Activated CD8-positive, alpha-beta memory T cell treated with anti-CD3 and anti-CD28 coated beads, Interleukin-2, amount 50 U/mL, for 24 hours (primary cell): ENCODE results near the gene GIN1.
"Not testable (repeated sequence)": the region's sequence is repeated elsewhere in the genome, so short reads cannot be mapped to it uniquely, and the experiment has no call there.

Experiments
- DNase-seq: peaks from one replicate; pipeline ENCODE4 v3.0.0-alpha.2; 2020; ENCODE audit errors: extremely low read depth

Gene GIN1, protein sequence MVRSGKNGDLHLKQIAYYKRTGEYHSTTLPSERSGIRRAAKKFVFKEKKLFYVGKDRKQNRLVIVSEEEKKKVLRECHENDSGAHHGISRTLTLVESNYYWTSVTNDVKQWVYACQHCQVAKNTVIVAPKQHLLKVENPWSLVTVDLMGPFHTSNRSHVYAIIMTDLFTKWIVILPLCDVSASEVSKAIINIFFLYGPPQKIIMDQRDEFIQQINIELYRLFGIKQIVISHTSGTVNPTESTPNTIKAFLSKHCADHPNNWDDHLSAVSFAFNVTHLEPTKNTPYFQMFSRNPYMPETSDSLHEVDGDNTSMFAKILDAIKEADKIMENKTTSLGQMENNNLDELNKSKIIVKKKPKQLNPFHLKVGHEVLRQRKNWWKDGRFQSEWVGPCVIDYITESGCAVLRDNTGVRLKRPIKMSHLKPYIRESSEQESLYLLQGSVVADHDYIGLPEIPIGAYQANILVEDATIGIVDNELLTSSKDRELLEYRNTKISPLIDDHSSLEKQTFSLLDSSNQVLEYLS

DNA sequence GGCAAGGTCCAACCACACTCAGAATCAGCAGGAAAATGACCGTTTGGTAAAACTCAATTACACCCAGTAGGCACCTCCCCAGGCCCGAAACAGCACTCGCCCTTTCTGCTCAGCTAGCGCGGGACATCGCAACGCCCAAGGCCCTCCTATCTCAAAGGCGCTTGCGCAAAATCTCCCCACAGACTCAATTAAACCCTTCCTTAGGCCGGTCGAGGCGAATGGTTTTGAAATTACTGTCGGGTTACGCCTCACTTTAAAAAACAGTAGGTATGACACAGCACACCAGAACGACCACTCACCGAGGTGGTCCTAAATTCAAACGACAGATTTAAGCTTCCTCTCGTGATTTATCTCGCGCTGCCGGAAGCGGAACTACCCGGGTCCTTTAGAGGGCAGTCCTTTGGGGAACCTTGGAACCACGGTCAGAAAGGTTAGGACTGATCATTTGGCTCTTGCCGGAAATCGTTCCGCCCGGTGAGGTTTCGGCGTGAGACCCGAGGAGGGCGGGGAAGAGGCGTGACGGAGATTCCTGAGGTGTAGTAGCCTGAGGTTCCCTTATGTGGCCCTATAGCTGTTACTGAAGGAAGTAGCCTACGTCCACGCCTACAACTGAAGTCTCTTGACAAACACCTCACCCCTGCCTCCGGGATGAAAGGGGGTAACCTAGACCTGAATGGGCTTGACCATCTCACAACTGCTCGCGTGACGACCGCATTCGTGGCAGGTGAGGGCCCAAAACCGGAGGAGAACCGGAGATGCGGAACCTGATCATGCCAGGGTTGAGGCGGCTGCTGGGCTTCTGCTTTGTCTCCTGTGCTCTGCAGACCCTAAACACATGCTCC is at the start of gene GIN1, which contains the start of gene PPIP5K2:
Gene GIN1, minus strand, starts transcription at position 374 of the 842 bp plus-strand sequence. CDS start 11,431 bp downstream, outside the sequence.
Gene PPIP5K2, plus strand, starts transcription at position 537 of the 842 bp plus-strand sequence. CDS start 9,289 bp downstream, outside the sequence.
- peak; percentile 96 for DNase-seq

DNA sequence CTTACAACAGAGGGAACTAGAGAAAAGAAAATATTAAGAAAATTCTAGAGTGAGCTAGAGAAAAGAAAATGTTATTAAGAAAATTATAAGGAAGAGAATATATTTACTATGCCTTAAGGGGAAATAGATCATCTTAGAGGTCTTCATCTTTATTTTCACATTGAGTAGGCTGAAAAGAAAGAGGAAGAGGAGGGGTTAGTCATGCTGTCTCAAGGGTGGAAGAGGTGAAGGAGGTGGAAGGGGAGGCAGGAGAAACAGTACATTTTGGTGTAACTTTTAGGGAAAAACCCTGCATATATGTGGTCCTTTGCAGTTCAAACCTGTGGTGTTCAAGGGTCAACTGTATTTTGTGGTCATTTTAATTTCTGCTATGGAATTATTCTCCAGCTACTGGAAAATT is 46.8 kb upstream of the GIN1 start:
- no peak for DNase-seq

DNA sequence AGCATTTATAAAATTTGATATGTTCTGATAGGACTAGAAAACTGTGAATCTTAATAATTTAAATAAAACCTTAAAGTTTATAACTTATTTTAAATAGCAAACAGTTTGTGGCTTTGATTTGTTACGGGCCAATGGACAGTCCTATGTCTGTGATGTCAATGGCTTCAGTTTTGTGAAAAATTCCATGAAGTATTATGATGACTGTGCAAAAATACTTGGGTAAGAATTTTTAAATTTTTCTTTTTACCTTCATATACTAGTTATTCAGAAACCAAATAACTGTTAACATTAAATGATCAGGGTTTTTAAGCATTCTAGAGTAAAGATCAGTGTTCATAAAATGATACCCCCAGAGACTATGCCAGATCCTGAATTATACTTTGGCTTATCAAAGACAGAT is 31.2 kb upstream of the GIN1 start:
- no peak for DNase-seq

DNA sequence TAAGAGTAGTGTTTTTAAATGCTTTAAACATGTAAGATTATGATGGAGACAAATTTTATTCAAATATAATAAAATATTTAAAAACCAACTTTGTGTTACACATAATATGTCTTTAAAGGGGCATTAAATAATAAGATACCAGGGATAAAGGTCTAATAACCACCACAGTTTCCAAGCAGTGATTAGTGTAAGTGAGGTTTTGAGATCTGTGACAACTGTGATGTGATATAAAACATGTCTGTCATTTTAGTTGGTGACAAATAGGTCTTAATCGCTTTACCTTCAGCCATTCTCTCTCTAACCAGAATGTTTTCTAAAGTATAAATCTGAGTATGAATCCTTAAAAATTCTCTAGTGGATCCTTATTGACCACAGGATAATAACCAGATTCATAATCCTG is 28.3 kb upstream of the GIN1 start:
- no peak for DNase-seq

DNA sequence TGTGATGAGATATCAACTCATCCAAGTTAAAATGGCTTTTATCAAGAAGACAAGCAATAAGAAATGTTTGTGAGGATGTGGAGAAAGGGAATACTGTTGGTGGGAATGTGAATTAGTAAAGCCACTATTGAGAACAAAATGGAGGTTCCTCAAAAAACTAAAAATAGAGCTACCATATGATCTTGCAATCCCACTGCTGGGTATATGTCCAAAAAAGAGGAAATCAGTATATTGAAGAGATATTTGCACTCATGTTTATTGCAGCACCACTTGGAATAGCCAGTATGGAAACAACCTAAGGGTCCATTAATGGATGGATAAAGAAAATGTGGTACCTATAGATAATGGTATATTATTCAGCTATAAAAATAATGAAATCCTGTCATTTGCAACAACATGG is 25.3 kb upstream of the GIN1 start:
- no peak for DNase-seq

DNA sequence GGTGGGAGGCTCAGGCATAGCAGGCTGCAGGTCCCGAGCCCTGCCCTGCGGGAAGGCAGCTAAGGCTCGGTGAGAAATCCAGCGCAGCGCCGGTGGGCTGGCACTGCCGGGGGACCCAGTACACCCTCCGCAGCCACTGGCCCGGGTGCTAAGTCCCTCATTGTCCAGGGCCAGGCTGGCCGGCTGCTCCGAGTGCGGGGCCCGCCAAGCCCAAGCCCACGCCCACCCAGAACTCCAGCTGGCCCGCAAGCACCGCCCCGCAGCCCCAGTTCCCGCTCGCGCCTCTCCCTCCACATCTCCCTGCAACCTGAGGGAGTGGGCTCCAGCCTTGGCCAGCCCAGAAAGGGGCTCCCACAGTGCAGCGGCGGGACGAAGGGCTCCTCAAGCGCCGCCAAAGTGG is 22.2 kb upstream of the GIN1 start:
- not testable (repeated sequence) for DNase-seq

DNA sequence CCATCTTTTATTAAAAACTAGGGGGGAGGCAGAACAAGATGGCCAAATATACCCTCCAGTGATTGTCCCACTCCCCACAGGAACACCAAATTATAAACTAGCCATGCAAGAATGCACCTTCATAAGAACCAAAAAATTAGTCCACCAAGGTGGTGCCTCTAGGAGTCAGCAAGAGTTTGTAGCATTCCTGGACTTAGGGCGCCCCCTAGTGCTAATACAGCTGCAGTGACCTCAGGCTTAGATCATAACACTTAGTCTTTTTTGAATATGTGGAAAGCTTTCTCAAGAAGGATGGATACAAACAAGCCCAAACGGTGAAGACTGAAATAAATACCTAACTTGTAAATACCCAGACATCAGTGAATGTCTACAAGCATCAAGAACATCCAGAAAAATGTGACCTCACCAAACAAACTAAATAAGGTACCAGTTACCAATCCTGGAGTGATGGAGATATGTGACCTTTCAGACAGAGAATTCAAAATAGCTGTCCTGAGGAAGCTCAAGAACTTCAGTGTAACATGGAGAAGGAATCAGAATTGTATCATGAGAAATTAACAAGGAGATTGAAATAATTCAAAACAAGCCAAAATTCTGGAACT is 19.4 kb upstream of the GIN1 start:
- DNase-seq = peak; percentile 54

DNA sequence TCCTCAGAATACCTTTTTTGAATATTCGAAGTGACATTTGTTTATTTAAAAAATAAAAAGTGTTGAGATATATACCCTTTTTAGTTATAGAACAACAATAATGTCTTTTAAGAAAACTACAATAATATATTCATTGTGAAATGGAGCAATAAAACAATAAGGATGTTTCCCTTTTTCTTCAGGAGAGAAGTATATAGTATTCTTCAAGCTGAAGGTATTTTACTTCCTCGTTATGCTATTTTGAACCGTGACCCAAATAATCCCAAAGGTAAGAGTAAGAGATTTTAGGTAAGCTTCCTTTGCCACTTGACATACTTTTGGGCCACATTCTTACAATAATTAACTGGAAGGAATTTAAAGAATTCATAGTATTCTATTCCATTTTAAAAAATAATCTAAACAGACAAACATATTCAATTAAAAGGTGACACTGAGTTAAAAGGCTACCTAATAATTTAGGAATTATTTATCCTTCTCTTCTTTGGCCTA is 18.3 kb upstream of the GIN1 start:
- no peak for DNase-seq

DNA sequence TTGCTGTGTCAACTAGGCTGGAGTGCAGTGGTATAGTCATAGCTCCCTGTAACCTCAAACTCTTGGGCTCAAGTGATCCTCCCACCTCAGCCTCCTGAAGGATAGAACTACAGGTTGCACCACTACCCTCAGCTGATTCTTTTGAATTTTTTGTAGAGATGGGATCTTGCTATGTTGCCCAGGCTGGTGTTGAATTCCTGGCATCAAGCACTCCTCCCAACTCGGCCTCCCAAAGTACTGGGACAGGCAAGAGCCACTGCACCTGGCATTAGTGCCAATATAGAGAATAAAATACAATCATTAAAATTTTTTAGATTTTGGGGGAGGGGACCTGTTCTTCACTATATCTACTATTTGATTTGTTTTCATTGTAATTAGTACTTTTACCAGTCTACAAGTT is 15.5 kb upstream of the GIN1 start:
- no peak for DNase-seq

DNA sequence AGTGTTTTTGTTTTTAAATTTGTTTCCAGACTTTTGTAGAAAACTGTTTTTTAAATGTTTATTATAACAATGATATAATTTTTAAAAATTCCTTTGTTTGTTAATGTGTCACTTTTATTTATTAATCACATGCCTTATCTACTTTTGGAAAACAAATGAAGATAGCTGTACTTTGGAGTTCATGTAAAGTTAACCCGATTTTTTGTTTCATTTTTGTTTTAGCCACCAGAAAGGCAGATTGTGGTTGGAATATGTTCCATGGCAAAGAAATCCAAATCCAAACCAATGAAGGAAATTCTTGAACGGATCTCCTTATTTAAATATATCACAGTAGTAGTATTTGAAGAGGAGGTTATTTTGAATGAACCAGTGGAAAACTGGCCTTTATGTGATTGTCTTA is 13.3 kb upstream of the GIN1 start:
- no peak for DNase-seq

DNA sequence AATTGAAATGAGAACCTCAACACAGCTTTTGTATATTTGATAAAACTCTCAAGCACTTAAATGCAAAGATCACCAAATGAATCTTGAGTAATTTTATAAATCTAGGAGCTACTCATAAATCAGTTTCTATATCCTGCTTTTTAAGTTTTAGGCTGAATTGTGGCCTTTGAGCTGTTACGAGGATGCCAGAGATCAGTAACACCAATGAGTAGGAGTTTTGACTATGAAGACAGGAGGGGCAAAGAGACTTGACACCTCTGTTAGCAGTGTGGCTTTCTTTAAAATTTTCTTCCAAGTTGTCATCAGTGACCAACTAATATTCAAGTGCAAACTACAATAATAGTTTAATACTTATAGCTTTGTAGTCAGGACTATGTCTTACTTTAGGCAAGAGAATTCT is 12.7 kb upstream of the GIN1 start:
- no peak for DNase-seq

DNA sequence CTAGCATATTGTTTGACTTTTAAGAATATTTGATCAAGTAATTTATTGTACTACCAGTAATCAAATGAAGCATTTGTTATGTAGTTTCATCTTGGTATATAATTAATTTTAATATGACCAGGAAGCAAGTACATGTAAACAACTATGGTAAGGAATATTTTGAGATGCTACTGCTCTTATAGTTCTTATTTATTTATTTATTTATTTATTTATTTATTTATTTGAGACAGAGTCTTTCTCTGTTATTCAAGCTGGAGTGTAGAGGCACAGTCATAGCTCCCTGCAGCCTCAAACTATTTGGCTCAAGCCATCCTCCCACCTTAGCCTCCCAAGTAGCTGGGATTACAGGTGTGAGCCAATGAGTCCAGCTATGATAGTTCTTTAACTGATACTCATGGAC is 8.3 kb upstream of the GIN1 start:
- DNase-seq = no peak

DNA sequence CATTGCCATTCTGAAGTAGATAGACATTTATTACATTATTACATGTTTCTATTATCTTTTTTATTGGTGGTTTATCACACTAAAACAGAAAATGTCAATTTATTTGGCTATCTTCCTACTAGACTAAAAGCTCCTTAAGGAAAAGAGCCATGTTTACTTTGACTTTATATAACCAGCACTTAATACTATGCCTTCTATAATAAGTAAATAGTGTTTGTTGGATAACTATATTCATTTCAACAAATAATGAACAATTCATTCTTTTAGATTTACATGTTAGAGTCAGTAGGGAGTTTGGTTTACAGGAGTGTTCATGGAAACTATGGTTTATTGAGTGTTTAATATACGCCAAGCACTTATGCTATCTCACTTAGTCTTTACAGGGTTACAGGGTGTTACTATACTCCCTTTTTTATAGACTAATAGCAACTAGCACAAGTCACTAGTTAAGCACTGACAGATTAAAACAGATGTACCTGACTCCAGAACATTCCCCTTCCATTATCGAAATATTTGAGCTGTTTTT is 7.4 kb upstream of the GIN1 start:
- no peak for DNase-seq

DNA sequence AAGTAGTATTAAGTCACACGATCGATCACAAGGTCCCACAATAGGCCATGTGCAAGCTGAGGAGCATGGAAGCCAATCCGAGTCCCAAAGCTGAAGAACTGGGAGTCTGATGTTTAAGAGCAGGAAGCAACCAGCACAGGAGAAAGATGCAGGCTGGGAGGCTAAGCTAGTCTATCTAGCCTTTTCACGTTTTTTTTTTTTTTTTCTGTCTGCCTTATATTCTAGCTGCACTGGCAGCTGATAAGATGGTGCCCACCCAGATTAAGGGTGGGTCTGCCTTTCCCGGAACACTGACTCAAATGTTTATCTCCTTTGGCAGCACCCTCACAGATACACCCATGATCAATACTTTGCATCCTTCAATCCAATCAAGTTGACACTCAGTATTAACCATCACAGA is 6.6 kb upstream of the GIN1 start:
- DNase-seq = no peak

DNA sequence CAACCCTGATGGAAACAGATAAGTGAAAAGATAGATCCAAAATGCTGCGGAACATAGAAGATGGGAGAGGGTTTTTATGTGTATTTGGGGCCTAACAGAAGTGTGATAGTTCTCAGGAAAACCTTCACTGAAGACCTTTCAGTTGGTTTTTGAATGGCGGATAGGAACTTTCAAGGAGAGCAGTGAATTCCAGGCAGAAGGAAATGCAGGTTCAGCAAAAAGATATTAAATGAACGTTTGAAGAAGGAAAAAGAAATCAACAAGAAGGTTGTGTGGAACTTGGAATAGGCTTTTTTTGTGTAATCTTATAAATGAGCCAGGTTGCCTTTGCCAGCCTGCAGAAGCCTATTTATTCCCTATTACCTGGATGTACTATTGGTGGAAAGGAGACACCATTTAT is 2.3 kb upstream of the GIN1 start:
- DNase-seq = no peak

DNA sequence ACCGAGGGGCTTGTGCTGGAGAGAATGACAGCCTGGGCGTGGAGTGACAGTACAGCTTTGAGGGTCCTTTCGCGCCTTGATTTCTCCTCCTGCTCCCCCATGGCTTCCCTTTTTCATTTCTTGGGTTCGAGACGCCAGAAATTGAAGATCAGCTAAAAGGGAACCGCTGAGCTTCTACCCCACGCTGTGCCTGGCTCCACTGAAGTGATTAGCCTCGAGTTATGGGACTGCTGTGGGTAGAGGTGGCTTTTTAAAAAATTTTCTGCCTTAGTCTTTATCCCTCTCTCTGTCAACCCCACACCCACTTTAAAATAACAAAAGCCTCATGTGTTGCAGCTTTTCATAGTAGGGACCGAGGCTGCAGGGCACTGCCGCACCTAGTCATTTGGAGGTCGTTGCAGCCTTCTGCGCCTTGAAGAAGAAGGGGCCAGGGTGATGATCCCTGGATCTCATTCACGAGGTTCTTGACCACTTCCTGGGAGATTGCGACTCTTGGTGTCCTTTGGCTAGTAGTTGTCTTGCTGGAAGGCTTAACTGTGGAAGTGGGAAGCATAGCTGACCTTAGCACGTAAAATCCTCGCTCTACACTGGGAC is 766 bp upstream of the GIN1 start:
- DNase-seq = no peak

DNA sequence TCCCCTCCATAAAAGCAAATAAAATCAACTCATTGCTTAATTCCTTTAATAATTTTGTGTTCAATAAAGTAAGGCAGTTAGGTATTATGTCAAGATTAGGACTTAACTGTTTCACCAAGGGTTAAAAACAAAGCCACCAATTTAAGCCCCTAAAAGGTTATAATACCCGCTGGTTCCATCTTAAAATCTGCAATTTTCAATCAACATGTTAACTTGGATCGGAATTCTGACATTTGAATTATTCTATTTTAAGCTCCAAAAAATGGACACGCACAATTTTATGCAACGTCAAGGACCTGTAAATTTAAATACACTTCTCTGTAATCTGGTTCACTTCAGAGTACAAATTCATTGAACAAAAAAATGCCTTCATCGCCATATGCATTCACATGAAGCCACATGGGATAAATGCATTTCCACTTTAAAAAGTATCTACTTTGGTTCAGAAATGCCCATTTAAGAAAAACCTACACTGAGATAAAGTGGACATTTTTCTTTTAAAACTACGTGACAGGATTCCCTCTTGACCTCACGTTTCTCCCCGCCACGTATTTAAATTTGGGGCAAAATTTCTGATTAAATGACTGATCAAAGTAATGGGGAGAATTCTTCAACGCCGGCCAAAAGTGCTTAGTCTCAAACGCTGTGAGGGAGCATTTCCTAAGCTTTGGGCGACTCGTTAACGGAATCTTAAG is 721 bp downstream of the GIN1 start:
- no peak for DNase-seq

DNA sequence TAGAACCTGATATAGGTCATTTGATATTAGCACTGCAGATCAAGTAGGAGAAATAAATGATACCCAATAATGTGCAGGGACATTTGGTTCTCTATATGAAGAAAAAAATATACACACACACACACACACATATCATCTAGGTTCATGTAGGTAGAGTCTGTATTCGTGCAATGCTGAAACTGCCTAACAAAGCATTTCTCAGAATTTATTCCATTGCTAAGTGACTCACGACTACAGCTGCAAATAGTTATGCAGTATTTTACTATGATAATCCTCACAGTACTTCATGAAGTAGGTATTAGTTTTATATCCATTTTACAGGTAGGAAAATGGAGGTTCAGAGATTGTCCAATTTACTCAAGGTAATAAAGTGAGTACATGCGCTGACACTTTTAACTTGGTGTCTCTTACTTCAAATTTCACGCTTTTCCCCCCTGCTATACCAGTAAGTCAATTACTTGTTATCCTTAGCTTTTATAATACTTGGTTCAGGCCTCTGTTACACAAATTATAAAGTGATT is 2.4 kb downstream of the GIN1 start:
- DNase-seq = no peak

DNA sequence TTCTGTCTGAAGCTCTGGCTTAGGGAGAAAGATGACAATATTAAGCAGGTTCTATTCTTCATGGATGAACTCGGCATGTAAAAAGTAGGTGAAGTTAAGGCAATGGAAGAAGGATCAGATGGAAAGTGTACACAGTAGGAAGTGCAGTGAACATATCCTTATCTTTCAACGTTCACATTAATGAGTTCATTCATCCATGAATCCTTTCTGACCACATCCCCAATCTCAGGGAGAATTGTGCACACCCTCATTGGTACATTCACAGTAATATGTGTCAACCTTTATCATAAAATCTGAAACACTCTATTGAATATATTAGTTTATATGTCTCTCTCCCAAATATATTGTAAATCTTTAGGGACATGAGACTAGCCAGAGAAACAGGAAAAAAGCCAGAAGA is 5.5 kb downstream of the GIN1 start:
- DNase-seq = no peak

DNA sequence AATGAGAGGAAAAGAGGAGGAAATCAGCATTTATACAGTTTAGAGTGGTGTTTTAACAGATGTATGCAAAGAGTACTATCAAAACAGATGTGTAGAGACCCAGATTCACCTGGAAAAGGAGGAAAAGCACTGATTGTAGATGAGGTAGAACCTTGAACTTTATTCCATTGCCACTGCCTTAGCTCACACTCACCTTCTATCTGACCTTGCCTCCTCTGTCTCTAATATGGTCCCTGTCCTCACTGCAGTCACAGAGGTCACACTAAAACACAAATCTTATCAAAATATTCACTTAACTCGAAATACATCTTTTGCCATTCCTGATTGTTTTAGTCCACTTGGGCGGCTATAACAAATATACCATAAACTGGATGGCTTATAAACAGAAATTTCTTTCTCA is 7.0 kb downstream of the GIN1 start:
- DNase-seq = no peak

DNA sequence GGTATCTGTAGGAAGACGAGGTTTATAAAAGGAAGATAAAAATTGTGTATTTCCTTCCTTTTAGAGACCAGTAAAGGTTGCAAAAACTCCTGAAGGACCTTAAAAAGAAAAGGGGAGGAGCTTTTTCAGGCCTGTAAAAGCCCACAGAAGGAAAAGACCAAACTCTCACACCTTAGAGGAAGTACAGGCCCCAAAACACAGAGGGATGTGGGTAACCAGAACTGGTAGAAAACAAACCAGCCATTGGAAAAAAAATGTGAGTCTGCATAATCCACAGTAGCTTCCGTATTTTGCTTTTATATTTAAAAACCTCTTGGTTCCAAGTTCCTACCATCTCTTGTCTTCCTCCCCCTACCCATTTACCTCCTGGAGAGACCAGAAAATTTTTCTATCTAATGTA is 8.5 kb downstream of the GIN1 start:
- DNase-seq = no peak
